BE2C (cell line): ENCODE measurements around the gene CYSTM1.

Source experiments
- DNase-seq: peaks from one replicate; pipeline ENCODE4 v3.0.0-alpha.2; 2020
- H3K27me3 ChIP-seq: fragments of 250-450 bp; sonication (Bioruptor Pico); 2 replicates; pipeline ENCODE4 v1.5.1; 2020; ENCODE audit warnings: mild to moderate bottlenecking
- H3K36me3 ChIP-seq: fragments of 250-450 bp; sonication (Bioruptor Pico); 2 replicates; pipeline ENCODE4 v1.5.1; 2020; ENCODE audit warnings: mild to moderate bottlenecking
- H3K4me1 ChIP-seq: fragments of 250-450 bp; sonication (Bioruptor Pico); 2 replicates; pipeline ENCODE4 v1.5.1; 2020
- H3K4me3 ChIP-seq: 2 replicates; pipeline ENCODE4 v1.5.1; 2011; ENCODE audit warnings: low read depth, low read length
- H3K9me3 ChIP-seq: fragments of 250-450 bp; sonication (Bioruptor Pico); 2 replicates; pipeline ENCODE4 v1.5.1; 2020
- CTCF ChIP-seq: IDR thresholded peaks from 2 replicates; pipeline ENCODE4 v1.5.1; 2012; ENCODE audit warnings: mild to moderate bottlenecking, low read depth, low read length

The CYSTM1 gene

DNA sequence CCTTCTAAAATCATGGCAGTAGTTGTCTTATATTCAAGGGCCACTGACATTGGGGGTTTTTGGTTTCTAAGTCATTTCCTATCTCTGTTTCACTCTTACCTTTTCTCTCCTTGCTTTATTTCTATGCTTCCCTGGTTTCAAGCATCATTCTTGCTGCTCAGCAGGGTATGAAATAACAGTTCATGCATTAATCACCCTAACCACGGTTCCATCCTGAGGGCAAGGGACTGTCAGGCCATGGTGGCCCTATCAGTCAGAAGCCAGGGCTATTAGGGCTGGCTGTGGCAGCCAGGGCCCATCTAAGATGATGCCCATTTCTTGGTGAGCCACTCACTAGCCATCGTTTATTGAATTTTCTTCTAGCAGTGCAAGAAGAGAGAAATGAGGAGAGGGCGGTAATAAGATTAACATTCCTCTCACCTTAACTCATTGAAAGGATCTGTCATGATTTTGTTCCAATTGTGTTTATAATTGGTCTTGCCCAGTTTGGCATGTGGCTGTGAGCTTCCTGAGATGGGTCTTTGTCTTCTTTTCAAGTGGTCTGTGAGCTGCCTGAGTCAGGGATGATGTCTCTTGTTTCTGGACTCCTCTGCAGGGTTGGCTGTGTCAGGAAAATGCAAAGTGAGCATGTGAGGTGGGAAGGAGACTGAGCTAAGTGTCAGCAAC lies 45.2 kb downstream of the CYSTM1 start:
- Histone ChIP-seq H3K4me1 (peaks cover 8% of the 10 kb centered on the region; the same call in 1 of the 2 replicates), H3K9me3 (no peaks in the 10 kb centered on the region), H3K4me3 (no peak overlapping the region), H3K36me3 (no peaks in the 10 kb centered on the region; the same call in 1 of the 2 replicates), H3K27me3 (no peaks in the 10 kb centered on the region)
- DNase-seq, result no peak
- no peak for TF ChIP-seq CTCF

GRCh38 chr5:140220698-140221064 lies 45.7 kb downstream of the CYSTM1 start:
- no peak for TF ChIP-seq CTCF
- H3K36me3 ChIP-seq, result no peaks in the 10 kb centered on the region; the same call in 1 of the 2 replicates
- H3K27me3 ChIP-seq, result no peaks in the 10 kb centered on the region
- H3K9me3 ChIP-seq, result no peaks in the 10 kb centered on the region
- DNase-seq, result no peak
- H3K4me3 ChIP-seq, result no peak overlapping the region
- peaks cover 8% of the 10 kb centered on the region; the same call in 1 of the 2 replicates for H3K4me1 ChIP-seq

DNA sequence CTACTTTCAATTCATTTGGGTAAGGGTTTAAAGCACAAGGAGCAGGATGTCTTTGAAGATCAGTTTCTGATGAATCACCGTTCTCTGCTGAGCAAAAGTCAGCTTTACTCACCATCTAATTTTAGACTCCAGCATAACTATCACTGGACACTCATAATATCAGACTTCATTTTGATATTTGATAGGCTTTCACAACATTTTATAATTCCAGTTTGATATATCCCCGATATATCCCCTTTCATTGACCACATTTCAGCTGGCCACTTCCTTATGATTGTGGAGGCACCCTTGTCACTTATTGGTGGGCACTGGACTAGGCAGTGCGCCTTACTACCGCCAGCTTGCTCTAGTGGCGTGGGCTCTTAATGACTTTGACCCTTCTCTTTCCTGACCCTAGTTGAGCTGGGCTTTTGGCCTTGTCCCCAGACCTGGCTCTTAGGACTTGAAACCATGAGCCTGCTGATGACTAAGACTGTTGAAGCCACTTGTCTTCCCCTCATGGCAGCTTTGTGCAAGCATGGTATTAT lies 46.8 kb downstream of the CYSTM1 start:
- Histone ChIP-seq H3K4me3 (no peak overlapping the region), H3K9me3 (no peaks in the 10 kb centered on the region), H3K4me1 (peaks cover 8% of the 10 kb centered on the region; the same call in 1 of the 2 replicates), H3K36me3 (no peaks in the 10 kb centered on the region; the same call in 1 of the 2 replicates), H3K27me3 (no peaks in the 10 kb centered on the region)
- no peak for TF ChIP-seq CTCF
- DNase-seq, result no peak

GRCh38 chr5:140222416-140222815 lies 47.4 kb downstream of the CYSTM1 start:
- Histone ChIP-seq H3K4me3 (no peak overlapping the region), H3K9me3 (no peaks in the 10 kb centered on the region), H3K4me1 (peaks cover 8% of the 10 kb centered on the region; the same call in 1 of the 2 replicates), H3K36me3 (no peaks in the 10 kb centered on the region; the same call in 1 of the 2 replicates), H3K27me3 (no peaks in the 10 kb centered on the region)
- DNase-seq, result no peak
- TF ChIP-seq CTCF, result no peak

DNA sequence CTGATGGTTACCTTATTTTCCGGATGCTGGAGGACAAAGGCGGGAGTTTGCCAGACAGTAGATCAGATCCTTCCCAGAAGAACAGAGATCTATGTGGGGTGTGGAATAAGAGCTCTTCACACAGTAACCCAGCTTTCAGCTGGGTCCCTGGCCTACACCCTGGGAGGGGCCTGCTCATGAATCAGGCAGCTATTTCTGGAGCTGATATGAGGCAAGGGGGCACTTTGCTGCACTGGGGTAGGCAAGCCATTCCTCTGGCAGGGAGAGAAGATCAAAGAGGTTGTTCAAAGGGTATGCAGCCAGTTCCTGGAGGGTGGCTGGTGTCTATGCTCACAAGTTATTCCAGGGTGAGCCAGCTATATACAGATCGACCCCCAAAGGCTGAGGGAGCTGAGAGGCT lies 48.6 kb downstream of the CYSTM1 start:
- TF ChIP-seq CTCF, result no peak
- Histone ChIP-seq H3K36me3 (no peaks in the 10 kb centered on the region; the same call in 1 of the 2 replicates), H3K27me3 (no peaks in the 10 kb centered on the region), H3K4me1 (peaks cover 8% of the 10 kb centered on the region; the same call in 1 of the 2 replicates), H3K9me3 (no peaks in the 10 kb centered on the region), H3K4me3 (no peak overlapping the region)
- no peak for DNase-seq

DNA sequence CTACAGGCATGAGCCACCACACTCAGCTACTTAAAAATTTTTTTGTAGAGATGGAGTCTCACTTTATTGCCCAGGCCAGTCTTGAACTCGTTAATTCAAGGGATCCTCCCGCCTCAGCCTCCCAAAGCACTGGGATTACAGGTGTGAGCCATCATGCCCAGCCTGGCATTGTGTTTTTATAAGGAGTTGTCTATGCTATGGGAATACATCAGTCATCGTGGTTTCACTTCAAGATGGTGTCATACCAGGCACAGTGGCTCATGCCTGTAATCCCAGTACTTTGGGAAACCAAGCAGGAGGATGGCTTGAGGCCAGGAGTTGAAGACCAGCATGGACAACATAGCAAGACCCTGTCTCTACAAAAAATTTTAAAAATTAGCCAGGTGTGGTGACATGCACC lies 49.7 kb downstream of the CYSTM1 start:
- no peaks in the 10 kb centered on the region for H3K36me3 ChIP-seq
- peaks cover 8% of the 10 kb centered on the region; the same call in 1 of the 2 replicates for H3K4me1 ChIP-seq
- no peak for TF ChIP-seq CTCF
- H3K27me3 ChIP-seq, result no peaks in the 10 kb centered on the region
- no peak for DNase-seq
- no peaks in the 10 kb centered on the region for H3K9me3 ChIP-seq
- no peak overlapping the region for H3K4me3 ChIP-seq
